Coronary artery (tissue), 2 donors: ENCODE data around the gene APBA2.
A peak's percentile ranks its signal among the peaks of the same experiment; 100 is the strongest.
"Not testable (repeated sequence)": the region's sequence is repeated elsewhere in the genome, so short reads cannot be mapped to it uniquely, and the experiment has no call there.

Source experiments
- DNase-seq: peaks from one replicate; pipeline ENCODE4 v3.0.0-alpha.2; 2017; ENCODE audit warnings: low spot score
- H3K27ac ChIP-seq, 2 donors: fragments of 200-600 bp; sonication (generic); one replicate each; pipeline ENCODE4 v1.5.1; 2016 to 2019
- H3K4me3 ChIP-seq: fragments of 200-600 bp; sonication (generic); 2 replicates; pipeline ENCODE4 v1.5.1; 2016; ENCODE audit warnings: mild to moderate bottlenecking, moderate library complexity
- CTCF ChIP-seq: fragments of 200-600 bp; sonication (generic); IDR thresholded peaks from one replicate; pipeline ENCODE4 v1.5.1; 2019; ENCODE audit warnings: antibody characterized with exemption

The APBA2 gene

GRCh38 chr15:29043736-29044502 lies 158.1 kb downstream of the APBA2 start:
- TF ChIP-seq CTCF: no peak
- Histone ChIP-seq H3K27ac (no peak overlapping the region), H3K4me3 (no peak overlapping the region)
- DNase-seq: no peak

- Histone ChIP-seq H3K27ac (no peak overlapping the region), H3K4me3 (no peak overlapping the region)
- DNase-seq: peak; percentile 50
- no peak for TF ChIP-seq CTCF
These were observed 158.7 kb downstream of the APBA2 start for GRCh38 chr15:29044503-29044901.

GRCh38 chr15:29045161-29045560 lies 159.4 kb downstream of the APBA2 start:
- DNase-seq: peak; percentile 38
- H3K27ac ChIP-seq, H3K4me3 ChIP-seq: not testable (repeated sequence)

GRCh38 chr15:29045717-29046116 lies 159.9 kb downstream of the APBA2 start:
- no peak for TF ChIP-seq CTCF
- no peak overlapping the region for H3K4me3 ChIP-seq
- no peak for DNase-seq
- no peak overlapping the region for H3K27ac ChIP-seq

- H3K27ac ChIP-seq: no peak overlapping the region
- no peak for TF ChIP-seq CTCF
- H3K4me3 ChIP-seq: no peak overlapping the region
- DNase-seq: peak; percentile 52
These were observed 160.6 kb downstream of the APBA2 start for GRCh38 chr15:29046281-29046810.

GRCh38 chr15:29046977-29047376 lies 161.2 kb downstream of the APBA2 start:
- DNase-seq: no peak
- Histone ChIP-seq H3K4me3 (no peak overlapping the region), H3K27ac (no peak overlapping the region)
- no peak for TF ChIP-seq CTCF

- DNase-seq: no peak
- no peak for TF ChIP-seq CTCF
These were observed 162.2 kb downstream of the APBA2 start for GRCh38 chr15:29048011-29048410.

More at GRCh38 chr15:29048011-29048410, 162.2 kb downstream of the APBA2 start:
- H3K27ac ChIP-seq: no peak overlapping the region
- no peak overlapping the region for H3K4me3 ChIP-seq
